SK-N-SH treated with all-trans-retinoic acid at 6 μM for 48 hours (cell line): ENCODE measurements around the gene NHLRC2.

Experiments used
- BACH2 ChIP-seq: fragments of 250-450 bp; sonication (Bioruptor Pico); IDR thresholded peaks from 2 replicates; pipeline ENCODE4 v1.9.0; 2021; ENCODE audit warnings: mild to moderate bottlenecking, borderline replicate concordance
- CREB5 ChIP-seq: fragments of 250-450 bp; sonication (Bioruptor Pico); IDR thresholded peaks from 2 replicates; pipeline ENCODE4 v1.5.1; 2020; ENCODE audit warnings: low read depth, mild to moderate bottlenecking, moderate library complexity
- CSDC2 ChIP-seq: fragments of 250-450 bp; sonication (Bioruptor Pico); IDR thresholded peaks from 2 replicates; pipeline ENCODE4 v1.5.0; 2020; ENCODE audit warnings: mild to moderate bottlenecking, moderate library complexity
- ESRRG ChIP-seq: fragments of 250-450 bp; sonication (Bioruptor Pico); IDR thresholded peaks from 2 replicates; pipeline ENCODE4 v1.6.1; 2021; ENCODE audit warnings: mild to moderate bottlenecking
- PATZ1 ChIP-seq: fragments of 250-450 bp; sonication (Bioruptor Pico); IDR thresholded peaks from 2 replicates; pipeline ENCODE4 v1.8.0; 2020; ENCODE audit warnings: mild to moderate bottlenecking, moderate library complexity, borderline replicate concordance
- POU6F1 ChIP-seq: fragments of 250-450 bp; sonication (Bioruptor Pico); IDR thresholded peaks from 2 replicates; pipeline ENCODE4 v1.8.0; 2021; ENCODE audit warnings: low read depth, mild to moderate bottlenecking, moderate library complexity, borderline replicate concordance
- RARB ChIP-seq: fragments of 250-450 bp; sonication (Bioruptor Pico); IDR thresholded peaks from 2 replicates; pipeline ENCODE4 v1.8.0; 2021; ENCODE audit warnings: mild to moderate bottlenecking, moderate library complexity
- SNAI2 ChIP-seq: fragments of 250-450 bp; sonication (Bioruptor Pico); IDR thresholded peaks from 2 replicates; pipeline ENCODE4 v1.5.0; 2020; ENCODE audit warnings: mild to moderate bottlenecking, moderate library complexity
- TCF4 ChIP-seq: fragments of 250-450 bp; sonication (Bioruptor Pico); IDR thresholded peaks from 2 replicates; pipeline ENCODE4 v1.8.0; 2021; ENCODE audit warnings: mild to moderate bottlenecking, moderate library complexity, borderline replicate concordance
- TOX ChIP-seq: fragments of 250-450 bp; sonication (Bioruptor Pico); IDR thresholded peaks from 2 replicates; pipeline ENCODE4 v1.8.0; 2021; ENCODE audit warnings: mild to moderate bottlenecking, moderate library complexity, borderline replicate concordance
- TSHZ2 ChIP-seq: fragments of 250-450 bp; sonication (Bioruptor Pico); IDR thresholded peaks from 2 replicates; pipeline ENCODE4 v1.5.0; 2020; ENCODE audit warnings: mild to moderate bottlenecking, moderate library complexity
- ZFP3 ChIP-seq: fragments of 250-450 bp; sonication (Bioruptor Pico); IDR thresholded peaks from 2 replicates; pipeline ENCODE4 v1.5.0; 2020; ENCODE audit warnings: mild to moderate bottlenecking, moderate library complexity
- ZFP30 ChIP-seq: fragments of 450-650 bp; formaldehyde crosslinking; IDR thresholded peaks from 2 replicates; pipeline ENCODE4 v1.5.0; 2022; ENCODE audit warnings: mild to moderate bottlenecking, moderate library complexity
- ZNF70 ChIP-seq: fragments of 450-650 bp; formaldehyde crosslinking; IDR thresholded peaks from 2 replicates; pipeline ENCODE4 v1.5.0; 2020; ENCODE audit warnings: mild to moderate bottlenecking, moderate library complexity

- TF ChIP-seq CSDC2 (CRISPR knock-in tag) (no peak), POU6F1 (CRISPR knock-in tag) (no peak), ZNF70 (CRISPR knock-in tag) (no peak), CREB5 (CRISPR knock-in tag) (no peak), TCF4 (CRISPR knock-in tag) (no peak), ZFP30 (no peak), BACH2 (CRISPR knock-in tag) (no peak), RARB (no peak), TOX (CRISPR knock-in tag) (no peak), PATZ1 (CRISPR knock-in tag) (no peak), ESRRG (CRISPR knock-in tag) (no peak), ZFP3 (CRISPR knock-in tag) (no peak), SNAI2 (CRISPR knock-in tag) (no peak), TSHZ2 (CRISPR knock-in tag) (no peak)
These were observed 93.0 kb downstream of the NHLRC2 start for GRCh38 chr10:113947184-113948041.
